Neural cell (in vitro differentiated cells): ENCODE results near the gene TSR3. TPM values are rescaled to one million over a fixed set of nuclear protein-coding genes. Genes with fewer than 3 reads are reported as not detected.

Experiments
- H2AFZ ChIP-seq: fragments of 200-600, 300-800 bp; sonication (generic), shearing (Covaris generic); 2 replicates; pipeline ENCODE4 v1.6.0; 2014; ENCODE audit warnings: low read depth, mild to moderate bottlenecking, antibody characterized with exemption, low read length, moderate library complexity
- H3F3A ChIP-seq: fragments of 200-600 bp; shearing (Covaris generic); 2 replicates; pipeline ENCODE4 v1.6.1; 2016; ENCODE audit warnings: mild to moderate bottlenecking, moderate library complexity, mixed read lengths, antibody characterized with exemption, low read length; ENCODE audit not compliant: insufficient read depth, poor library complexity, severe bottlenecking
- H3K27ac ChIP-seq: fragments of 200-600, 300-800 bp; sonication (generic), shearing (Covaris generic); 2 replicates; pipeline ENCODE4 v1.5.1; 2014; ENCODE audit warnings: mild to moderate bottlenecking, low read length, moderate library complexity
- H3K27me3 ChIP-seq: fragments of 300-800, 200-600 bp; sonication (generic), shearing (Covaris generic); 2 replicates; pipeline ENCODE4 v1.6.0; 2014; ENCODE audit warnings: mild to moderate bottlenecking, low read depth, low read length, moderate library complexity; ENCODE audit not compliant: insufficient read depth
- H3K36me3 ChIP-seq: fragments of 300-800, 200-600 bp; sonication (generic), shearing (Covaris generic); 2 replicates; pipeline ENCODE4 v1.5.1; 2014; ENCODE audit warnings: mild to moderate bottlenecking, antibody characterized with exemption, low read length, moderate library complexity; ENCODE audit not compliant: insufficient read depth
- H3K4me2 ChIP-seq: fragments of 300-800, 200-600 bp; sonication (generic), shearing (Covaris generic); 2 replicates; pipeline ENCODE4 v1.6.0; 2014; ENCODE audit warnings: mild to moderate bottlenecking, low read length
- H3K4me3 ChIP-seq: fragments of 300-800, 200-600 bp; sonication (generic), shearing (Covaris generic); 2 replicates; pipeline ENCODE4 v1.5.1; 2014; ENCODE audit warnings: mild to moderate bottlenecking, low read length, moderate library complexity
- H3K79me2 ChIP-seq: fragments of 200-600 bp; shearing (Covaris generic); replicated peaks from 2 replicates; pipeline ENCODE4 v1.6.0; 2014; ENCODE audit warnings: mild to moderate bottlenecking, low read length, moderate library complexity; ENCODE audit not compliant: insufficient read depth
- H3K9ac ChIP-seq: fragments of 300-800, 200-600 bp; sonication (generic), shearing (Covaris generic); 2 replicates; pipeline ENCODE4 v1.6.1; 2016; ENCODE audit warnings: mild to moderate bottlenecking, low read length, mixed read lengths
- H3K9me2 ChIP-seq: fragments of 200-600 bp; shearing (Covaris generic); 2 replicates; pipeline ENCODE4 v1.6.1; 2016; ENCODE audit warnings: mild to moderate bottlenecking, low read length, mixed read lengths; ENCODE audit not compliant: insufficient read depth
- H3K9me3 ChIP-seq: fragments of 200-600, 300-800 bp; sonication (generic), shearing (Covaris generic); 2 replicates; pipeline ENCODE4 v1.6.1; 2016; ENCODE audit warnings: mild to moderate bottlenecking, mixed run types, low read length, moderate library complexity, mixed read lengths
- H4K20me1 ChIP-seq: fragments of 200-600 bp; shearing (Covaris generic); 2 replicates; pipeline ENCODE4 v1.6.1; 2016; ENCODE audit warnings: mild to moderate bottlenecking, mixed run types; ENCODE audit not compliant: insufficient read depth
- EP300 ChIP-seq: fragments of 450-650 bp; conservative IDR thresholded peaks from 2 replicates; pipeline ENCODE4 v1.6.1; 2014; ENCODE audit warnings: antibody characterized with exemption, mild to moderate bottlenecking, moderate library complexity; ENCODE audit not compliant: poor library complexity, severe bottlenecking
- EZH2 ChIP-seq: fragments of 200-600, 300-800 bp; shearing (Covaris generic), sonication (generic); IDR thresholded peaks from 2 replicates; pipeline ENCODE4 v1.6.1; 2014; ENCODE audit warnings: antibody characterized with exemption, low read length, borderline replicate concordance, mild to moderate bottlenecking; ENCODE audit not compliant: insufficient read depth, poor library complexity, severe bottlenecking
- MXI1 ChIP-seq: fragments of 450-650 bp; conservative IDR thresholded peaks from 2 replicates; pipeline ENCODE4 v1.6.1; 2014; ENCODE audit warnings: antibody characterized with exemption, mild to moderate bottlenecking; ENCODE audit not compliant: poor library complexity, severe bottlenecking
- POLR2AphosphoS5 ChIP-seq: IDR thresholded peaks from 2 replicates; pipeline ENCODE4 v1.6.1; 2012
- RAD21 ChIP-seq: fragments of 450-650 bp; conservative IDR thresholded peaks from 2 replicates; pipeline ENCODE4 v1.6.1; 2014; ENCODE audit warnings: antibody characterized with exemption, mild to moderate bottlenecking, moderate library complexity
- REST ChIP-seq: IDR thresholded peaks from 2 replicates; pipeline ENCODE4 v1.6.1; 2012; ENCODE audit warnings: borderline replicate concordance
- SMC3 ChIP-seq: fragments of 450-650 bp; conservative IDR thresholded peaks from 2 replicates; pipeline ENCODE4 v1.6.1; 2014; ENCODE audit warnings: antibody characterized with exemption, mild to moderate bottlenecking, moderate library complexity; ENCODE audit not compliant: poor library complexity
- TAF1 ChIP-seq: IDR thresholded peaks from 2 replicates; pipeline ENCODE4 v1.6.1; 2012; ENCODE audit warnings: low read depth
- polyA plus RNA-seq: library from polyadenylated mRNA; depleted of rRNA; stranded (reverse); fragments of >200 nt; gene quantifications from 2 replicates; pipeline ENCODE4 v1.2.3, GENCODE V29; 2014

Gene TSR3
- polyA plus RNA-seq, 1 donor from 2014 or later, result 102 TPM

DNA sequence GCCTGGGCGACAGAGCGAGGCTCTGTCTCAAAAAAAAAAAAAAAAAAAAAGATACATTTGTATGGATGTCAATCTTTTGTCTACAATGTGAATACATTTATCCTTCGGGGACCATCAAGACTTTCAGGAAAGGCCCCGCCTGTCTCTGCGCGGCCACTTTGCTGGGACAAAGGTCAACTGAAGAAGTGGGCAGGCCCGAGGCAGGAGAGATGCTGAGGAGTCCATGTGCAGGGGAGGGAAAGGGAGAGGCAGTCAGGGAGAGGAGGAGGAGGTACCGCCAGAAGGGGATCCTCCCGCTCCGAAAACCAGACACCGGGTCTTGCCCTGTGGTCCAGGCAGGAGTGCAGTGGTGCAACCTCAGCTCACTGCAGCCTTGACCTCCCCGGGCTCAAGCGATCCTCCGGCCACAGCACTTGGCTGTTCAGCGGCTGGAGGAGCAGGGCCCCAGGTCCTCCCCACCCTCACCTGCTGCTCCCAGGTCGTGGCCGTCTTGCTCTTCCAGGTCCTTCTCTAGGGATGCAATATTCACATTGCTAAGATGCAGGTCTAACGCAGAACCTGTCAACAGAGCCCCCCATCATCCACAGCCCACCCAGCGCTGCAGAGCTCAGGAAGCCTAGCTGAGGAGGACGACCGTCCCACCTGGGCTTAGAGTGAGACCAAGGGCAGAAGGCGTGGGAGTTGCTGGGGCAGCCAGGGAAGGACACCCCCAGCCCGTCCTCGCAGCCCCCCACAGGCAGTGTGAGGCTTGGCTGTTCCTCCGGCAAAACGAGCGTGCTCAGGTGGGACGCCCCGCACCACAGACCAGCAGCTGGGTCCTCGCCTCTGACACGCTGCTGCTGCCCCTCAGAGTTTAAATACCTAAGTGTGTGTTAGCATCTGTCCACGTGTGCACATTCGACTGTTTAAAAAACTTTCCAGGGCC lies 19.6 kb upstream of the TSR3 start:
- Histone ChIP-seq H4K20me1 (no peaks in the 10 kb centered on the region), H3K9me3 (no peaks in the 10 kb centered on the region), H3K4me2 (no peak overlapping the region), H3K9ac (no peak overlapping the region), H3K36me3 (no peaks in the 10 kb centered on the region), H3K4me3 (no peak overlapping the region), H3K9me2 (no peaks in the 10 kb centered on the region), H3K27me3 (no peaks in the 10 kb centered on the region), H3K27ac (no peak overlapping the region), H3F3A (no peaks in the 10 kb centered on the region), H2AFZ (no peak overlapping the region), H3K79me2 (no peaks in the 10 kb centered on the region)
- no peak for TF ChIP-seq SMC3

GRCh38 chr16:1367486-1368174 lies 16.0 kb upstream of the TSR3 start:
- H3K79me2 ChIP-seq, result no peaks in the 10 kb centered on the region
- no peaks in the 10 kb centered on the region for H4K20me1 ChIP-seq
- H2AFZ ChIP-seq, result no peak overlapping the region
- H3K27me3 ChIP-seq, result no peaks in the 10 kb centered on the region
- no peak overlapping the region for H3K27ac ChIP-seq
- H3K9ac ChIP-seq, result no peak overlapping the region
- H3K36me3 ChIP-seq, result no peaks in the 10 kb centered on the region
- no peak for TF ChIP-seq MXI1
- no peaks in the 10 kb centered on the region for H3K9me2 ChIP-seq
- H3K4me2 ChIP-seq, result no peak overlapping the region
- H3K4me3 ChIP-seq, result no peak overlapping the region
- no peaks in the 10 kb centered on the region for H3K9me3 ChIP-seq
- H3F3A ChIP-seq, result no peaks in the 10 kb centered on the region

GRCh38 chr16:1366712-1367299 lies 15.1 kb upstream of the TSR3 start:
- TF ChIP-seq REST (no peak), POLR2AphosphoS5 (no peak), EZH2 (no peak), TAF1 (no peak), EP300 (no peak), RAD21 (no peak)
- no peaks in the 10 kb centered on the region for H3K27me3 ChIP-seq
- no peaks in the 10 kb centered on the region for H3K9me2 ChIP-seq
- H3K36me3 ChIP-seq, result no peaks in the 10 kb centered on the region
- H2AFZ ChIP-seq, result no peak overlapping the region
- H3K9ac ChIP-seq, result no peak overlapping the region
- no peak overlapping the region for H3K4me2 ChIP-seq
- no peaks in the 10 kb centered on the region for H4K20me1 ChIP-seq
- H3K27ac ChIP-seq, result no peak overlapping the region
- H3K4me3 ChIP-seq, result no peak overlapping the region
- no peaks in the 10 kb centered on the region for H3F3A ChIP-seq
- no peaks in the 10 kb centered on the region for H3K9me3 ChIP-seq
- H3K79me2 ChIP-seq, result no peaks in the 10 kb centered on the region
